H1 (cell line): ENCODE data around the gene INPP5A. TPM values are rescaled to one million over a fixed set of nuclear protein-coding genes. Genes with fewer than 3 reads are reported as not detected.

Source experiments
- ASH2L ChIP-seq: fragments of 200-600, 300-600 bp; sonication (generic); IDR thresholded peaks from one replicate; pipeline ENCODE4 v1.7.1; 2017; ENCODE audit warnings: low read length
- BCL11A ChIP-seq, 2 experiments: IDR thresholded peaks; one replicate each; pipeline ENCODE4 v1.6.1; 2011; ENCODE audit warnings: low read depth in 2 of 2, low read length in 2 of 2, mild to moderate bottlenecking in 2 of 2
- CEBPB ChIP-seq: IDR thresholded peaks from 2 replicates; pipeline ENCODE4 v1.6.1; 2012; ENCODE audit warnings: low read depth, low read length
- CTBP2 ChIP-seq: IDR thresholded peaks from 2 replicates; pipeline ENCODE4 v1.7.0; 2011; ENCODE audit warnings: borderline replicate concordance, mild to moderate bottlenecking, moderate library complexity, mixed read lengths, low read length; ENCODE audit not compliant: insufficient read depth, insufficient read length
- EP300 ChIP-seq, 2 experiments: IDR thresholded peaks; 1 replicate in 1 of 2; 2 replicates in 1 of 2; pipeline ENCODE4 v1.6.1; 2011 to 2012; ENCODE audit warnings: low read depth in 2 of 2, low read length in 2 of 2, mild to moderate bottlenecking in 2 of 2, borderline replicate concordance in 1 of 2, inconsistent platforms in 1 of 2, moderate library complexity in 1 of 2
- FOSL1 ChIP-seq: IDR thresholded peaks from 2 replicates; pipeline ENCODE4 v1.6.1; 2011; ENCODE audit warnings: mild to moderate bottlenecking, low read depth, low read length, moderate library complexity; ENCODE audit not compliant: insufficient read depth
- GTF2F1 ChIP-seq: IDR thresholded peaks from 2 replicates; pipeline ENCODE4 v1.6.1; 2012; ENCODE audit warnings: low read depth, low read length, improper control_type of control experiment, borderline replicate concordance
- JUND ChIP-seq: IDR thresholded peaks from 2 replicates; pipeline ENCODE4 v1.6.1; 2011; ENCODE audit warnings: mild to moderate bottlenecking, improper control_type of control experiment, low read length
- POLR2AphosphoS5 ChIP-seq: IDR thresholded peaks from 2 replicates; pipeline ENCODE4 v1.6.1; 2011; ENCODE audit warnings: low read depth, low read length
- SP2 ChIP-seq: IDR thresholded peaks from 2 replicates; pipeline ENCODE4 v1.6.1; 2012; ENCODE audit warnings: mild to moderate bottlenecking, low read length, inconsistent platforms
- SP4 ChIP-seq: IDR thresholded peaks from 2 replicates; pipeline ENCODE4 v1.6.1; 2012; ENCODE audit warnings: low read length, inconsistent platforms
- polyA plus RNA-seq, 7 experiments: library from polyadenylated mRNA; depleted of rRNA in 3 of 7; stranded (reverse) in 5 of 7; unstranded in 2 of 7; fragments of >200 nt in 5 of 7; fragments of 200-250 nt in 2 of 7; gene quantifications; 1 replicate in 5 of 7; 2 replicates in 1 of 7; 4 replicates in 1 of 7; pipeline versions ENCODE4 v1.2.1 to v1.2.3, GENCODE V29; 2011 to 2013; ENCODE audit warnings: missing spikeins in 2 of 7, mixed read lengths in 2 of 7
- total RNA-seq: library from RNA; stranded (reverse); fragmentation: NEBNext Ultra II Directional; extraction: Animal tissue kit (Norgen Biotek cat#: 25700); gene quantifications from 2 replicates; pipeline ENCODE4 v1.2.1, GENCODE V29; 2021
- TF ChIP-seq, protein P1 (sequence below): IDR thresholded peaks from 2 replicates; pipeline ENCODE4 v1.6.1; 2012; ENCODE audit warnings: inconsistent platforms

The INPP5A gene
- total and polyA plus RNA-seq, 2 of the 8 experiments (the other 6 are each of a cell fraction or from before 2014, with no cell fraction given) = 19.7 to 27.5 TPM

DNA sequence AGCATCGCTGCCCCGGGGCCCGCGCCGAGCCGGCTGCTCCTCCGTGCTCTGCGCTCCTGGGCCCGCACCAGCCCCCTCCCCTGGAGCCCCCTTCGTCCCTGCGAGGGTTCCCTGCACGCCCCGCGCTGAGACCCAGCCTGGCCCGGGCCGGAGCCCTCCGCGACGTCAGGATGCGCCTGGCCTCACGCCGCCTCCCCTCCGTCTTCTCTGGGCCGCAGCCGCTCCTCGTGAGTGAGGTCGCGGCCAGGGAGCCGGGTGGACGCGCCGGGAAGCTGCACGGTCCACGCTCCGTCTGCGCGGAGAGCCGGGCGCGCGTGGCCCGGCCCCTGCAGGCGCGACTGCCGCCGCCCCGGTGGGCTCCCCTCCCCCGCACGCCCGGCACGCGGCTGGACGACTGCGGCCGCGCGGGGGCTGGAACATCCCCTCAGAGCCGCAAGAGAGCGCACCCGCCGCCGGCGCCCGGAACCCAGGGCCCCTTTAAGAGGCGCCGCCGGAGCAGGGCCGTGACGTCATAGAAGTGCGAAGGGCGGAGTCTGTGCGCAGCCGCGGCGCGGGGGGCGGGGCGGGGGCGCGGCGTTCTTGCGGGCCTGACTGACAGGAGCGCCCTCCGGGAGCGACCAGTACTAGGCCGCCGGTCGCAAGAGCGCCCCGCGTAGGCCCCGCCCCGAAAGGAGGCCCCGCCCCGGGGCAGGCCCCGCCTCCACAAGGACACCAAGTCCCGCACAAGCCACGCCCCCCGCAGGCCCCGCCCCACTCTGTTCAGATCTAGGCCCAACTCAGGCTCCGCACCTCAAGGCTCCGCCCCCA, 507 bp upstream of the INPP5A start (continued):
- TF ChIP-seq SP2 (no peak), GTF2F1 (no peak), CTBP2 (peak; percentile 65), CEBPB (no peak), BCL11A (IDR thresholded peaks at IDR 0.05; ENCODE audit: low read depth in 2 of 2, low read length in 2 of 2) (no peak), FOSL1 (no peak), SP4 (peak; percentile 96), ASH2L (peak; percentile 73), EP300 (IDR thresholded peaks at IDR 0.05; ENCODE audit: borderline replicate concordance in 1 of 2, low read depth in 2 of 2, low read length in 2 of 2) (peak in 1 of 2 experiments; percentile 29; a peak in 1 of 3 replicates), JUND (0 out of 2 replicates have a peak, but pooled peaks have one; percentile 47), POLR2AphosphoS5 (no peak; the same call in 1 of the 2 replicates)
- TF ChIP-seq, protein P1, sequence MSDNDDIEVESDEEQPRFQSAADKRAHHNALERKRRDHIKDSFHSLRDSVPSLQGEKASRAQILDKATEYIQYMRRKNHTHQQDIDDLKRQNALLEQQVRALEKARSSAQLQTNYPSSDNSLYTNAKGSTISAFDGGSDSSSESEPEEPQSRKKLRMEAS = peak; percentile 69
